K562 (cell line): Measurements from ENCODE around the gene CRABP1. TPM values are rescaled to one million over a fixed set of nuclear protein-coding genes. Genes with fewer than 3 reads are reported as not detected.

Experiments
- CGGBP1 ChIP-seq: fragments of 250-450 bp; sonication (Bioruptor Pico); IDR thresholded peaks from 2 replicates; pipeline ENCODE4 v1.9.0; 2021; ENCODE audit warnings: mild to moderate bottlenecking
- CHD1 ChIP-seq: fragments of 200-600 bp; sonication (generic); IDR thresholded peaks from one replicate; pipeline ENCODE4 v1.6.1; 2012; ENCODE audit warnings: mild to moderate bottlenecking, moderate library complexity, low read length, inconsistent platforms
- EHMT2 ChIP-seq: fragments of 450-650 bp; IDR thresholded peaks from 2 replicates; pipeline ENCODE4 v1.6.1; 2018; ENCODE audit warnings: antibody characterized with exemption
- FOXJ2 ChIP-seq: fragments of 200-800 bp; sonication (Bioruptor generic); IDR thresholded peaks from 2 replicates; pipeline ENCODE4 v1.6.1; 2016; ENCODE audit warnings: missing genetic modification characterization, missing compliant biosample characterization
- GABPB2 ChIP-seq: fragments of 250-450 bp; sonication (Bioruptor Pico); conservative IDR thresholded peaks from 2 replicates; pipeline ENCODE4 v1.5.1; 2021; ENCODE audit warnings: mild to moderate bottlenecking
- HBP1 ChIP-seq: fragments of 450-650 bp; formaldehyde crosslinking; IDR thresholded peaks from 2 replicates; pipeline ENCODE4 v1.4.0; 2022; ENCODE audit warnings: missing genetic modification characterization
- ID3 ChIP-seq, 2 experiments: fragments of 250-450 bp in 1 of 2; fragments of 450-650 bp in 1 of 2; sonication (Bioruptor Pico) in 1 of 2; IDR thresholded peaks; 2 replicates each; pipeline versions ENCODE4 v1.6.1 to v1.8.0; 2016 to 2021; ENCODE audit warnings: mild to moderate bottlenecking in 2 of 2, moderate library complexity in 2 of 2, missing compliant biosample characterization in 1 of 2, missing genetic modification characterization in 1 of 2
- MAFG ChIP-seq: fragments of 450-650 bp; conservative IDR thresholded peaks from 2 replicates; pipeline ENCODE4 v1.6.1; 2016; ENCODE audit warnings: missing genetic modification characterization, missing compliant biosample characterization
- MYNN ChIP-seq, 2 experiments: sonication (generic); formaldehyde crosslinking in 1 of 2; IDR thresholded peaks; 2 replicates each; pipeline versions ENCODE4 v1.5.0 to v1.6.1; 2016 to 2020; ENCODE audit warnings: antibody characterized with exemption in 1 of 2, missing genetic modification reagents in 1 of 2
- NBN ChIP-seq: fragments of 450-650 bp; IDR thresholded peaks from 2 replicates; pipeline ENCODE4 v1.6.1; 2016; ENCODE audit warnings: low read depth, mild to moderate bottlenecking
- NELFE ChIP-seq: IDR thresholded peaks from 2 replicates; pipeline ENCODE4 v1.6.1; 2011; ENCODE audit warnings: mild to moderate bottlenecking; ENCODE audit not compliant: insufficient read depth, insufficient read length
- NR3C1 ChIP-seq: sonication (generic); formaldehyde crosslinking; IDR thresholded peaks from 2 replicates; pipeline ENCODE4 v1.8.1; 2022; ENCODE audit warnings: missing genetic modification reagents
- SPI1 ChIP-seq: IDR thresholded peaks from 2 replicates; pipeline ENCODE4 v1.6.1; 2011; ENCODE audit warnings: low read depth, low read length, control low read depth, borderline replicate concordance
- TGIF2 ChIP-seq: sonication (generic); formaldehyde crosslinking; IDR thresholded peaks from 2 replicates; pipeline ENCODE4 v1.8.1; 2022; ENCODE audit warnings: mild to moderate bottlenecking, missing genetic modification reagents, moderate library complexity
- TOE1 ChIP-seq, 2 experiments: fragments of 450-650 bp in 1 of 2; sonication (generic) in 1 of 2; formaldehyde crosslinking in 1 of 2; IDR thresholded peaks; 2 replicates each; pipeline versions ENCODE4 v1.7.1 to v1.8.0; 2016 to 2022; ENCODE audit warnings: borderline replicate concordance in 2 of 2, mild to moderate bottlenecking in 2 of 2, antibody characterized with exemption in 1 of 2, inconsistent platforms in 1 of 2, low read depth in 1 of 2, missing genetic modification reagents in 1 of 2, moderate library complexity in 1 of 2
- TRIM28 ChIP-seq: fragments of 450-650 bp; IDR thresholded peaks from 2 replicates; pipeline ENCODE4 v1.6.1; 2017
- TSC22D4 ChIP-seq: fragments of 450-650 bp; IDR thresholded peaks from 2 replicates; pipeline ENCODE4 v1.6.1; 2016; ENCODE audit warnings: missing genetic modification characterization, missing biosample characterization, control low read depth
- ZNF133 ChIP-seq: fragments of 250-450 bp; sonication (Bioruptor Pico); IDR thresholded peaks from 2 replicates; pipeline ENCODE4 v1.4.0; 2020; ENCODE audit warnings: mild to moderate bottlenecking
- ZNF134 ChIP-seq: fragments of 250-450 bp; sonication (Bioruptor Pico); conservative IDR thresholded peaks from 2 replicates; pipeline ENCODE4 v1.4.0; 2020
- ZNF224 ChIP-seq: sonication (generic); formaldehyde crosslinking; IDR thresholded peaks from 2 replicates; pipeline ENCODE4 v1.8.0; 2022; ENCODE audit warnings: mild to moderate bottlenecking, missing genetic modification reagents
- ZNF354B ChIP-seq: fragments of 250-450 bp; sonication (Bioruptor Pico); IDR thresholded peaks from 2 replicates; pipeline ENCODE4 v1.4.0; 2020
- ZNF518B ChIP-seq: fragments of 250-450 bp; sonication (Bioruptor Pico); IDR thresholded peaks from 2 replicates; pipeline ENCODE4 v1.5.0; 2021; ENCODE audit warnings: mild to moderate bottlenecking, moderate library complexity
- ZNF644 ChIP-seq: fragments of 200-800 bp; sonication (Bioruptor generic); IDR thresholded peaks from 2 replicates; pipeline ENCODE4 v1.6.1; 2016; ENCODE audit warnings: low read depth, missing genetic modification characterization, missing compliant biosample characterization
- polyA plus RNA-seq, 8 experiments: library from polyadenylated mRNA; depleted of rRNA in 4 of 8; stranded (reverse) in 5 of 8; unstranded in 3 of 8; fragments of >200 nt; fragmentation: Nextera tagmentation in 2 of 8; fragmentation: Illumina TruSeq in 1 of 8; extraction: Ambion mirVana in 2 of 8; extraction: Trizol in 1 of 8; gene quantifications; 2 replicates each; pipeline versions ENCODE4 v1.2.1 to v1.2.3, GENCODE V29; 2011 to 2014; ENCODE audit warnings: inconsistent platforms in 1 of 8, missing spikeins in 1 of 8
- total RNA-seq, 7 experiments: library from RNA; depleted of rRNA in 6 of 7; stranded (reverse); fragments of >200 nt in 6 of 7; fragmentation: Illumina TruSeq in 2 of 7; extraction: Trizol in 2 of 7; gene quantifications; 2 replicates each; pipeline versions ENCODE4 v1.2.1 to v1.2.3, GENCODE V29; 2011 to 2021; ENCODE audit warnings: low replicate concordance in 1 of 7

CRABP1 gene
- total and polyA plus RNA-seq, 9 of the 15 experiments (the other 6 are each of a cell fraction or from before 2014, with no cell fraction given) = 0.60 TPM; not detected in 8

- TF ChIP-seq ZNF354B (CRISPR knock-in tag) (no peak), NBN (no peak), TOE1 (IDR thresholded peaks at IDR 0.05; ENCODE audit: borderline replicate concordance) (no peak), TOE1 (CRISPR knock-in tag; IDR thresholded peaks at IDR 0.05; ENCODE audit: borderline replicate concordance, low read depth) (no peak), TRIM28 (no peak), MAFG (tag) (no peak), SPI1 (peak; percentile 73), CGGBP1 (CRISPR knock-in tag) (no peak), GABPB2 (CRISPR knock-in tag) (no peak), ZNF133 (CRISPR knock-in tag) (no peak), ZNF644 (tag) (no peak), MYNN (IDR thresholded peaks at IDR 0.05) (peak; percentile 56; the same call in 1 of the 2 replicates), MYNN (CRISPR knock-in tag; IDR thresholded peaks at IDR 0.05) (no peak), ID3 (CRISPR knock-in tag; IDR thresholded peaks at IDR 0.05) (no peak), ID3 (tag; IDR thresholded peaks at IDR 0.05) (no peak), TGIF2 (CRISPR knock-in tag) (no peak), ZNF224 (no peak), CHD1 (peak; percentile 73), ZNF518B (CRISPR knock-in tag) (no peak), HBP1 (no peak), TSC22D4 (tag) (no peak), NELFE (no peak), ZNF134 (CRISPR knock-in tag) (no peak), FOXJ2 (tag) (no peak), NR3C1 (0 out of 2 replicates have a peak, but pooled peaks have one; percentile 48), EHMT2 (no peak)
Measured at GRCh38 chr15:78299101-78299930, 40.8 kb upstream of the CRABP1 start, which contains the start of gene SKIC8 (continued).
